HepG2 (cell line): ENCODE data around the gene PPP1CA. TPM values are rescaled to one million over a fixed set of nuclear protein-coding genes. Genes with fewer than 3 reads are reported as not detected.

Experiments
- FOXO1 ChIP-seq: sonication (generic); formaldehyde crosslinking; IDR thresholded peaks from 2 replicates; pipeline ENCODE4 v1.4.0; 2020; ENCODE audit warnings: missing genetic modification reagents
- HNF1A ChIP-seq, 2 experiments: sonication (generic) in 1 of 2; formaldehyde crosslinking in 1 of 2; IDR thresholded peaks; 2 replicates each; pipeline versions ENCODE4 v1.4.0 to v1.6.1; 2016 to 2020; ENCODE audit warnings: borderline replicate concordance in 1 of 2, low read depth in 1 of 2, mild to moderate bottlenecking in 1 of 2, missing genetic modification reagents in 1 of 2
- ISX ChIP-seq: sonication (generic); formaldehyde crosslinking; conservative IDR thresholded peaks from 2 replicates; pipeline ENCODE4 v1.5.0; 2020; ENCODE audit warnings: missing genetic modification reagents
- KAT8 ChIP-seq: IDR thresholded peaks from 2 replicates; pipeline ENCODE4 v1.6.1; 2016; ENCODE audit warnings: missing genetic modification reagents, missing compliant biosample characterization
- KDM3A ChIP-seq: IDR thresholded peaks from 2 replicates; pipeline ENCODE4 v1.6.1; 2018; ENCODE audit warnings: low read depth, missing compliant biosample characterization
- MIER3 ChIP-seq: IDR thresholded peaks from 2 replicates; pipeline ENCODE4 v1.6.1; 2016; ENCODE audit warnings: missing compliant biosample characterization, borderline replicate concordance
- MIXL1 ChIP-seq: IDR thresholded peaks from 2 replicates; pipeline ENCODE4 v1.6.1; 2016
- NFKB2 ChIP-seq: sonication (generic); formaldehyde crosslinking; IDR thresholded peaks from 2 replicates; pipeline ENCODE4 v1.4.0; 2020; ENCODE audit warnings: missing genetic modification reagents, borderline replicate concordance
- PAF1 ChIP-seq: IDR thresholded peaks from 2 replicates; pipeline ENCODE4 v1.6.1; 2016; ENCODE audit warnings: missing genetic modification reagents, missing compliant biosample characterization
- SIX4 ChIP-seq: sonication (generic); formaldehyde crosslinking; IDR thresholded peaks from 2 replicates; pipeline ENCODE4 v1.4.0; 2020; ENCODE audit warnings: missing genetic modification reagents
- TAF15 ChIP-seq: fragments of 200-400 bp; formaldehyde crosslinking; IDR thresholded peaks from one replicate; pipeline ENCODE4 v1.6.1; 2018; ENCODE audit warnings: mild to moderate bottlenecking, low read depth, low read length; ENCODE audit not compliant: poor library complexity, severe bottlenecking
- ZC3H4 ChIP-seq: sonication (generic); formaldehyde crosslinking; IDR thresholded peaks from 2 replicates; pipeline ENCODE4 v1.4.0; 2020; ENCODE audit warnings: missing genetic modification reagents, borderline replicate concordance
- ZNF639 ChIP-seq: conservative IDR thresholded peaks from 2 replicates; pipeline ENCODE4 v1.6.1; 2018; ENCODE audit warnings: missing genetic modification reagents
- ZNF720 ChIP-seq: sonication (generic); formaldehyde crosslinking; IDR thresholded peaks from 2 replicates; pipeline ENCODE4 v1.4.0; 2020; ENCODE audit warnings: missing genetic modification reagents
- ZNF768 ChIP-seq: sonication (generic); formaldehyde crosslinking; IDR thresholded peaks from 2 replicates; pipeline ENCODE4 v1.4.0; 2020; ENCODE audit warnings: missing genetic modification reagents
- ZNF773 ChIP-seq: sonication (generic); formaldehyde crosslinking; IDR thresholded peaks from 2 replicates; pipeline ENCODE4 v1.4.0; 2020; ENCODE audit warnings: missing genetic modification reagents, borderline replicate concordance
- polyA plus RNA-seq, 8 experiments: library from polyadenylated mRNA; depleted of rRNA in 3 of 8; stranded (reverse) in 7 of 8; unstranded in 1 of 8; fragments of >200 nt; fragmentation: Illumina TruSeq in 4 of 8; extraction: Trizol in 4 of 8; gene quantifications; 2 replicates each; pipeline versions ENCODE4 v1.2.1 to v1.2.3, GENCODE V29; 2011 to 2016; ENCODE audit warnings: low read depth in 4 of 8, missing spikeins in 1 of 8, mixed read lengths in 1 of 8; ENCODE audit not compliant: insufficient read depth in 1 of 8
- total RNA-seq, 5 experiments: library from RNA; depleted of rRNA; stranded (reverse); fragments of >200 nt; fragmentation: Illumina TruSeq; extraction: Trizol; gene quantifications; 2 replicates each; pipeline ENCODE4 v1.2.3, GENCODE V29; 2016; ENCODE audit warnings: low read depth in 1 of 5
- TF ChIP-seq, protein P1 (sequence below): sonication (generic); formaldehyde crosslinking; IDR thresholded peaks from 2 replicates; pipeline ENCODE4 v1.4.0; 2020; ENCODE audit warnings: missing genetic modification reagents
- TF ChIP-seq, protein P2 (sequence below): sonication (generic); formaldehyde crosslinking; IDR thresholded peaks from 2 replicates; pipeline ENCODE4 v1.8.1; 2023; ENCODE audit warnings: missing genetic modification reagents, mild to moderate bottlenecking, borderline replicate concordance
- TF ChIP-seq, protein P3 (sequence below): IDR thresholded peaks from 2 replicates; pipeline ENCODE4 v1.6.1; 2016; ENCODE audit warnings: missing compliant biosample characterization, missing genetic modification reagents, borderline replicate concordance

PPP1CA gene
- total and polyA plus RNA-seq, 2 of the 13 experiments (the other 11 are each of a cell fraction or from before 2014, with no cell fraction given), result 149 to 170 TPM

DNA sequence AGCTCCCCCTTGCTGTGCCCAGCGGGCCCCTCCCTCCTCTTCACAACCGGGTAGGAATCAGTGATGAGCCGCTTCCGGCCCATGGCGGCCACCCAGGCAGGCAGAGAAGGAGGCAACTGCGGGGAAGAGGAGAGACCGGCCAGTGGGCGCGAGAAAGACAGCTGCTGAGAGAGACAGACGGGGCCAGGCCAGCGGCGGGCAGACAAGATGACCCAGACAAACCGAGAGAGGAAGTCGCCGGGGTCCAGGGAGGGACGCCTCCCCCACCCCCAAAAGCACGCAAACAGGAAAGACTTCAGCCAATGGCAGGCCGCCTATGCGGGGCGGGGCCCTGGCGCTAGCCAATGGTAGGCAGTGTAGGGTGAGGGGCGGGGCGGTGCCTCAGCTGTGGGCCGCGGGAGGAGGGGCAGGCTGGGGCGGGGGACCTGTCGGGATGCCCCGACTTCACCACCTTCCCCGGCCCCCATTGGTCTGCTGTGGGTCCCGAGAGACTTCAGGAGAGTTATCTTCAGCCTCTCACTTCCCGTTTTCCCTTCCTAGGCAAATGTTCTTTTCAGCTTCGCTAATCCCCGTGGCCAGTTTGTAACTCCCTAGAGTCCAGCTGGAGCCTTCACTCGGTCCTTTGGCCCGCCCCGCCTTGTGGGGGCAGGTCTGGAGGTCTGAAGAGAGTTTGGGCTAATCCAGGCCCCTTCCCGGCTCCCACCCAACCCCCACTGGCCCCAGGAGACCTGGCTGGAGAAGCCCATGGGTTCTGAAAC, 48.2 kb downstream of the PPP1CA start, which contains the start of gene POLD4 (continued):
- TF ChIP-seq HNF1A (IDR thresholded peaks at IDR 0.05; ENCODE audit: low read depth), result no peak
- TF ChIP-seq HNF1A (CRISPR knock-in tag; IDR thresholded peaks at IDR 0.05; ENCODE audit: borderline replicate concordance), result no peak
- 0 out of 2 replicates have a peak, but pooled peaks have one; percentile 34 for TF ChIP-seq ZNF773 (CRISPR knock-in tag)
- TF ChIP-seq PAF1 (CRISPR knock-in tag), result no peak
- TF ChIP-seq, protein P1, sequence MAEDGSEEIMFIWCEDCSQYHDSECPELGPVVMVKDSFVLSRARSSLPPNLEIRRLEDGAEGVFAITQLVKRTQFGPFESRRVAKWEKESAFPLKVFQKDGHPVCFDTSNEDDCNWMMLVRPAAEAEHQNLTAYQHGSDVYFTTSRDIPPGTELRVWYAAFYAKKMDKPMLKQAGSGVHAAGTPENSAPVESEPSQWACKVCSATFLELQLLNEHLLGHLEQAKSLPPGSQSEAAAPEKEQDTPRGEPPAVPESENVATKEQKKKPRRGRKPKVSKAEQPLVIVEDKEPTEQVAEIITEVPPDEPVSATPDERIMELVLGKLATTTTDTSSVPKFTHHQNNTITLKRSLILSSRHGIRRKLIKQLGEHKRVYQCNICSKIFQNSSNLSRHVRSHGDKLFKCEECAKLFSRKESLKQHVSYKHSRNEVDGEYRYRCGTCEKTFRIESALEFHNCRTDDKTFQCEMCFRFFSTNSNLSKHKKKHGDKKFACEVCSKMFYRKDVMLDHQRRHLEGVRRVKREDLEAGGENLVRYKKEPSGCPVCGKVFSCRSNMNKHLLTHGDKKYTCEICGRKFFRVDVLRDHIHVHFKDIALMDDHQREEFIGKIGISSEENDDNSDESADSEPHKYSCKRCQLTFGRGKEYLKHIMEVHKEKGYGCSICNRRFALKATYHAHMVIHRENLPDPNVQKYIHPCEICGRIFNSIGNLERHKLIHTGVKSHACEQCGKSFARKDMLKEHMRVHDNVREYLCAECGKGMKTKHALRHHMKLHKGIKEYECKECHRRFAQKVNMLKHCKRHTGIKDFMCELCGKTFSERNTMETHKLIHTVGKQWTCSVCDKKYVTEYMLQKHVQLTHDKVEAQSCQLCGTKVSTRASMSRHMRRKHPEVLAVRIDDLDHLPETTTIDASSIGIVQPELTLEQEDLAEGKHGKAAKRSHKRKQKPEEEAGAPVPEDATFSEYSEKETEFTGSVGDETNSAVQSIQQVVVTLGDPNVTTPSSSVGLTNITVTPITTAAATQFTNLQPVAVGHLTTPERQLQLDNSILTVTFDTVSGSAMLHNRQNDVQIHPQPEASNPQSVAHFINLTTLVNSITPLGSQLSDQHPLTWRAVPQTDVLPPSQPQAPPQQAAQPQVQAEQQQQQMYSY (CRISPR knock-in tag), result no peak
- TF ChIP-seq ZNF639 (CRISPR knock-in tag), result no peak; the same call in 1 of the 2 replicates
- peak; percentile 80 for TF ChIP-seq KAT8 (CRISPR knock-in tag)
- TF ChIP-seq FOXO1 (CRISPR knock-in tag), result no peak
- TF ChIP-seq ZNF768 (CRISPR knock-in tag), result 0 out of 2 replicates have a peak, but pooled peaks have one; percentile 8
- TF ChIP-seq ZNF720, result no peak
- TF ChIP-seq, protein P2, sequence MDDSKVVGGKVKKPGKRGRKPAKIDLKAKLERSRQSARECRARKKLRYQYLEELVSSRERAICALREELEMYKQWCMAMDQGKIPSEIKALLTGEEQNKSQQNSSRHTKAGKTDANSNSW (CRISPR knock-in tag), result no peak
- TF ChIP-seq, protein P3, sequence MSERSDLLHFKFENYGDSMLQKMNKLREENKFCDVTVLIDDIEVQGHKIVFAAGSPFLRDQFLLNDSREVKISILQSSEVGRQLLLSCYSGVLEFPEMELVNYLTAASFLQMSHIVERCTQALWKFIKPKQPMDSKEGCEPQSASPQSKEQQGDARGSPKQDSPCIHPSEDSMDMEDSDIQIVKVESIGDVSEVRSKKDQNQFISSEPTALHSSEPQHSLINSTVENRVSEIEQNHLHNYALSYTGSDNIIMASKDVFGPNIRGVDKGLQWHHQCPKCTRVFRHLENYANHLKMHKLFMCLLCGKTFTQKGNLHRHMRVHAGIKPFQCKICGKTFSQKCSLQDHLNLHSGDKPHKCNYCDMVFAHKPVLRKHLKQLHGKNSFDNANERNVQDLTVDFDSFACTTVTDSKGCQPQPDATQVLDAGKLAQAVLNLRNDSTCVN, result peak; percentile 58; the same call in 1 of the 2 replicates
- no peak for TF ChIP-seq MIXL1 (CRISPR knock-in tag)
- TF ChIP-seq NFKB2 (CRISPR knock-in tag), result no peak
- no peak for TF ChIP-seq SIX4
- TF ChIP-seq TAF15, result no peak
- TF ChIP-seq ISX (CRISPR knock-in tag), result 0 out of 2 replicates have a peak, but pooled peaks have one; percentile 44
- TF ChIP-seq ZC3H4 (CRISPR knock-in tag), result no peak
- no peak for TF ChIP-seq KDM3A (CRISPR knock-in tag)
- no peak for TF ChIP-seq MIER3 (CRISPR knock-in tag)
